A549 (cell line): ENCODE measurements around the gene MEPE.

Experiments
- CHD4 ChIP-seq: fragments of 200-600 bp; sonication (generic); IDR thresholded peaks from 2 replicates; pipeline ENCODE4 v1.6.1; 2016; ENCODE audit warnings: antibody characterized with exemption, mild to moderate bottlenecking, borderline replicate concordance
- FOSL2 ChIP-seq, 2 experiments: fragments of 450-650 bp in 1 of 2; fragments of >200 bp in 1 of 2; sonication (Bioruptor Twin) in 1 of 2; formaldehyde crosslinking; IDR thresholded peaks; 2 replicates each; pipeline versions ENCODE4 v1.5.0 to v1.6.1; 2016 to 2020; ENCODE audit warnings: mild to moderate bottlenecking in 1 of 2, moderate library complexity in 1 of 2
- KDM5A ChIP-seq: fragments of 200-600 bp; sonication (generic); IDR thresholded peaks from 2 replicates; pipeline ENCODE4 v1.6.1; 2016; ENCODE audit warnings: antibody characterized with exemption, mild to moderate bottlenecking
- MYC ChIP-seq: IDR thresholded peaks from 2 replicates; pipeline ENCODE4 v1.6.1; 2012; ENCODE audit warnings: mild to moderate bottlenecking, inconsistent platforms, low read length, improper control_type of control experiment, borderline replicate concordance
- PBX3 ChIP-seq: IDR thresholded peaks from 2 replicates; pipeline ENCODE4 v1.6.1; 2012
- POLR2A ChIP-seq: IDR thresholded peaks from 2 replicates; pipeline ENCODE4 v1.6.1; 2012; ENCODE audit warnings: mild to moderate bottlenecking, low read length
- POLR2AphosphoS2 ChIP-seq: conservative IDR thresholded peaks from 2 replicates; pipeline ENCODE4 v1.6.1; 2012; ENCODE audit warnings: low read length, improper control_type of control experiment, inconsistent platforms
- RAD21 ChIP-seq, 2 experiments: fragments of >200 bp in 1 of 2; sonication (Bioruptor Twin) in 1 of 2; formaldehyde crosslinking in 1 of 2; IDR thresholded peaks in 1 of 2; conservative IDR thresholded peaks in 1 of 2; 2 replicates in 1 of 2; 3 replicates in 1 of 2; pipeline ENCODE4 v1.6.1; 2012 to 2018; ENCODE audit warnings: inconsistent platforms in 1 of 2
- REST ChIP-seq: fragments of 200-600 bp; sonication (generic); IDR thresholded peaks from 2 replicates; pipeline ENCODE4 v1.6.1; 2016; ENCODE audit warnings: antibody characterized with exemption, mild to moderate bottlenecking, moderate library complexity
- RFX5 ChIP-seq: fragments of 450-650 bp; IDR thresholded peaks from 2 replicates; pipeline ENCODE4 v1.7.1; 2014; ENCODE audit warnings: antibody characterized with exemption, mild to moderate bottlenecking, moderate library complexity
- USF2 ChIP-seq: fragments of 450-650 bp; IDR thresholded peaks from 2 replicates; pipeline ENCODE4 v1.6.1; 2014; ENCODE audit warnings: antibody characterized with exemption
- TF ChIP-seq, protein P1 (sequence below): fragments of >200 bp; sonication (Bioruptor Twin); formaldehyde crosslinking; IDR thresholded peaks from 3 replicates; pipeline ENCODE4 v1.5.1; 2016
- TF ChIP-seq, protein P2 (sequence below): IDR thresholded peaks from 2 replicates; pipeline ENCODE4 v1.6.1; 2012

GRCh38 chr4:87864321-87864720 is 31.6 kb downstream of the MEPE start:
- TF ChIP-seq, protein P1, sequence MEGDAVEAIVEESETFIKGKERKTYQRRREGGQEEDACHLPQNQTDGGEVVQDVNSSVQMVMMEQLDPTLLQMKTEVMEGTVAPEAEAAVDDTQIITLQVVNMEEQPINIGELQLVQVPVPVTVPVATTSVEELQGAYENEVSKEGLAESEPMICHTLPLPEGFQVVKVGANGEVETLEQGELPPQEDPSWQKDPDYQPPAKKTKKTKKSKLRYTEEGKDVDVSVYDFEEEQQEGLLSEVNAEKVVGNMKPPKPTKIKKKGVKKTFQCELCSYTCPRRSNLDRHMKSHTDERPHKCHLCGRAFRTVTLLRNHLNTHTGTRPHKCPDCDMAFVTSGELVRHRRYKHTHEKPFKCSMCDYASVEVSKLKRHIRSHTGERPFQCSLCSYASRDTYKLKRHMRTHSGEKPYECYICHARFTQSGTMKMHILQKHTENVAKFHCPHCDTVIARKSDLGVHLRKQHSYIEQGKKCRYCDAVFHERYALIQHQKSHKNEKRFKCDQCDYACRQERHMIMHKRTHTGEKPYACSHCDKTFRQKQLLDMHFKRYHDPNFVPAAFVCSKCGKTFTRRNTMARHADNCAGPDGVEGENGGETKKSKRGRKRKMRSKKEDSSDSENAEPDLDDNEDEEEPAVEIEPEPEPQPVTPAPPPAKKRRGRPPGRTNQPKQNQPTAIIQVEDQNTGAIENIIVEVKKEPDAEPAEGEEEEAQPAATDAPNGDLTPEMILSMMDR = no peak
- TF ChIP-seq, protein P2, sequence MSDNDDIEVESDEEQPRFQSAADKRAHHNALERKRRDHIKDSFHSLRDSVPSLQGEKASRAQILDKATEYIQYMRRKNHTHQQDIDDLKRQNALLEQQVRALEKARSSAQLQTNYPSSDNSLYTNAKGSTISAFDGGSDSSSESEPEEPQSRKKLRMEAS = no peak
- no peak for TF ChIP-seq POLR2A
- TF ChIP-seq CHD4 = no peak
- TF ChIP-seq RFX5 = no peak
- no peak for TF ChIP-seq FOSL2 (IDR thresholded peaks at IDR 0.05)
- TF ChIP-seq FOSL2 (CRISPR knock-in tag; IDR thresholded peaks at IDR 0.05) = no peak
- TF ChIP-seq MYC = no peak
- no peak for TF ChIP-seq RAD21 (conservative IDR thresholded peaks at IDR 0.05 in 1 of 2, IDR thresholded peaks at IDR 0.05 in 1 of 2)
- TF ChIP-seq KDM5A = no peak
- no peak for TF ChIP-seq USF2
- no peak for TF ChIP-seq POLR2AphosphoS2
- no peak for TF ChIP-seq PBX3
- TF ChIP-seq REST = no peak
